ENCODE results near the gene CCS. TPM values are rescaled to one million over a fixed set of nuclear protein-coding genes. Genes with fewer than 3 reads are reported as not detected.

The CCS gene
- total and polyA plus RNA-seq, 9 of the 15 experiments (the other 6 are each of a cell fraction or from before 2014, with no cell fraction given): 1.1 to 46.6 (median 26.8) TPM

DNA sequence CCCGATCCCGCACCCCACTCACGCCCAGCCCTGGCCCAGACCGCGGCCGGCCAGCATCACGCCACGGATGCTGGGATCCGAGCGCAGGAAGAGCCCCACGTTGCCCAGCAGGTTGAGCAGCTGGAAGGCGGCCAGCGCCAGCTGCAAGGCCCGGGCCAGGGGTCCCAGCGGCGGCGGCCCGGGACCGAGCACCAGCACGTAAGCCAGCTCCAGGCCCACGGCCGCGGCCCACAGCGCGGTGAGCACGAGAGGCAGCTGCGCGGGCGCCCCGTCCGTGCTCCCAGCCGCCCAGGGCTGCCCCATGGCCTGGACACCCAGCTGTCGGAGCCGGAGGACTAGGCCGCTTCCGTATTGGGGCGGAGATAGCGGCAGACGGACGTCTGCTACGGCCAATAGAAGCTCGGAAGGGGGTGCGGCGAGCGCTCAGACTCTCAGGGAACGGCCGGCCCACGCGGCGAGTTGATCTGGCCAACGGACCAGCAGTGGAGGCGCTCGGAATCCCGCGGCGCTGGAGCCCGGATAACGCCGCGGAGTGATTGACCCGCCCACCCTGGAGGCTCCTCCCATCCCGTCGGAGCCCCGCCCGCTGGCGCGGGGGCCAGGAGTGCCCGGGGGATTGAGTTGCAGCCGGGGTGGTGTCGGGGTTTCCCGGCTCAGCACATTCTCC lies 47.2 kb upstream of the CCS start, which contains the start of gene ZDHHC24 (continued):
- TF ChIP-seq VEZF1 (CRISPR knock-in tag; IDR thresholded peaks at IDR 0.05) (peak; percentile 92), MYNN (IDR thresholded peaks at IDR 0.05) (no peak), MYNN (CRISPR knock-in tag; IDR thresholded peaks at IDR 0.05) (no peak), NFIC (IDR thresholded peaks at IDR 0.05) (peak; percentile 88), C11orf30 (IDR thresholded peaks at IDR 0.05; ENCODE audit: low read depth) (no peak), CEBPG (CRISPR knock-in tag; IDR thresholded peaks at IDR 0.05) (no peak), CEBPG (tag; conservative IDR thresholded peaks at IDR 0.05 in 1 of 2, IDR thresholded peaks at IDR 0.05 in 1 of 2) (no peak), PCBP1 (IDR thresholded peaks at IDR 0.05; ENCODE audit: low read depth, low read length, poor library complexity, severe bottlenecking) (peak; percentile 76), PRPF4 (IDR thresholded peaks at IDR 0.05; ENCODE audit: insufficient read depth, low read depth, low read length, poor library complexity, severe bottlenecking) (no peak), MCM5 (IDR thresholded peaks at IDR 0.05; ENCODE audit: low read depth) (no peak), PHF20 (IDR thresholded peaks at IDR 0.05; ENCODE audit: partially characterized antibody) (peak; percentile 71), RBM39 (optimal IDR thresholded peaks at IDR 0.05; ENCODE audit: low read depth, low read length) (no peak), ETV5 (CRISPR knock-in tag; IDR thresholded peaks at IDR 0.05; ENCODE audit: low read depth) (peak; percentile 43; the same call in 1 of the 2 replicates), CTCF (IDR thresholded peaks at IDR 0.05 in 2 of 3, conservative IDR thresholded peaks at IDR 0.05 in 1 of 3; ENCODE audit: insufficient read depth in 2 of 3, low read depth in 1 of 3, low read length in 3 of 3) (no peak), SIN3A (IDR thresholded peaks at IDR 0.05; ENCODE audit: borderline replicate concordance in 2 of 2, control insufficient read depth in 1 of 2, low read depth in 2 of 2, low read length in 2 of 2) (peak; percentile 94 to 95; a peak in 3 of 4 replicates), RBM34 (IDR thresholded peaks at IDR 0.05; ENCODE audit: borderline replicate concordance, insufficient read depth, low read length) (no peak), SMAD3 (CRISPR knock-in tag; conservative IDR thresholded peaks at IDR 0.05) (no peak), YBX1 (IDR thresholded peaks at IDR 0.05) (no peak), SRSF9 (IDR thresholded peaks at IDR 0.05; ENCODE audit: borderline replicate concordance, low read depth, low read length) (no peak)
- TF ChIP-seq, protein P1, sequence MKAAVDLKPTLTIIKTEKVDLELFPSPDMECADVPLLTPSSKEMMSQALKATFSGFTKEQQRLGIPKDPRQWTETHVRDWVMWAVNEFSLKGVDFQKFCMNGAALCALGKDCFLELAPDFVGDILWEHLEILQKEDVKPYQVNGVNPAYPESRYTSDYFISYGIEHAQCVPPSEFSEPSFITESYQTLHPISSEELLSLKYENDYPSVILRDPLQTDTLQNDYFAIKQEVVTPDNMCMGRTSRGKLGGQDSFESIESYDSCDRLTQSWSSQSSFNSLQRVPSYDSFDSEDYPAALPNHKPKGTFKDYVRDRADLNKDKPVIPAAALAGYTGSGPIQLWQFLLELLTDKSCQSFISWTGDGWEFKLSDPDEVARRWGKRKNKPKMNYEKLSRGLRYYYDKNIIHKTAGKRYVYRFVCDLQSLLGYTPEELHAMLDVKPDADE (conservative IDR thresholded peaks at IDR 0.05; ENCODE audit: control insufficient read depth, low read depth, low read length): peak; percentile 82
- TF ChIP-seq, protein P2, sequence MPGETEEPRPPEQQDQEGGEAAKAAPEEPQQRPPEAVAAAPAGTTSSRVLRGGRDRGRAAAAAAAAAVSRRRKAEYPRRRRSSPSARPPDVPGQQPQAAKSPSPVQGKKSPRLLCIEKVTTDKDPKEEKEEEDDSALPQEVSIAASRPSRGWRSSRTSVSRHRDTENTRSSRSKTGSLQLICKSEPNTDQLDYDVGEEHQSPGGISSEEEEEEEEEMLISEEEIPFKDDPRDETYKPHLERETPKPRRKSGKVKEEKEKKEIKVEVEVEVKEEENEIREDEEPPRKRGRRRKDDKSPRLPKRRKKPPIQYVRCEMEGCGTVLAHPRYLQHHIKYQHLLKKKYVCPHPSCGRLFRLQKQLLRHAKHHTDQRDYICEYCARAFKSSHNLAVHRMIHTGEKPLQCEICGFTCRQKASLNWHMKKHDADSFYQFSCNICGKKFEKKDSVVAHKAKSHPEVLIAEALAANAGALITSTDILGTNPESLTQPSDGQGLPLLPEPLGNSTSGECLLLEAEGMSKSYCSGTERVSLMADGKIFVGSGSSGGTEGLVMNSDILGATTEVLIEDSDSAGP (CRISPR knock-in tag; IDR thresholded peaks at IDR 0.05): no peak
